ENCODE data around the gene CENPX. TPM values are rescaled to one million over a fixed set of nuclear protein-coding genes. Genes with fewer than 3 reads are reported as not detected.
"Not testable (repeated sequence)": the region's sequence is repeated elsewhere in the genome, so short reads cannot be mapped to it uniquely, and the experiment has no call there.

CENPX gene
- total RNA-seq, 1 experiment from 2014 or later = 77.9 TPM

- H2BK5ac ChIP-seq (ENCODE audit: insufficient read length, low read length) = no peak overlapping the region
- no peaks in the 10 kb centered on the region; the same call in 1 of the 2 replicates for H3K27me3 ChIP-seq (ENCODE audit: insufficient read depth, low read length)
- WGBS (ENCODE audit: extremely low coverage, insufficient read length, low lambda C conversion rate) = no CpG with 5 or more reads among the region's 8 CpGs
- no peaks in the 10 kb centered on the region for H3K23me2 ChIP-seq (ENCODE audit: insufficient read length, low read depth, low read length, poor library complexity, severe bottlenecking)
- H2BK15ac ChIP-seq (ENCODE audit: low read depth, low read length) = no peak overlapping the region
- no peak overlapping the region for H3K56ac ChIP-seq (ENCODE audit: insufficient read length, low read depth, low read length)
- no peak for DNase-seq
- H3K4me1 ChIP-seq (ENCODE audit: insufficient read depth, low read length) = no peaks in the 10 kb centered on the region; the same call in 1 of the 2 replicates
- Mint-ChIP-seq H3K4me3 (no peak overlapping the region; a peak in 1 of 5 replicates), H3K9me3 (no peaks in the 10 kb centered on the region; a peak in 2 of 5 replicates), H3K27ac (no peak overlapping the region; a peak in 1 of 7 replicates), H3K4me1 (peaks cover 25 to 34% of the 10 kb centered on the region in 2 experiments), H3K36me3 (ENCODE audit: insufficient read depth in 1 of 3, low read depth in 3 of 3) (peaks cover 3 to 9% (median 8%) of the 10 kb centered on the region in 3 experiments; a peak in 6 of 7 replicates), H3K27me3 (ENCODE audit: low read depth) (peaks cover 14% of the 10 kb centered on the region)
- H3K9ac ChIP-seq (ENCODE audit: extremely low read depth, insufficient read length, low read length) = no peak overlapping the region
- H4K5ac ChIP-seq (ENCODE audit: insufficient read length, low read depth, low read length) = no peak overlapping the region
- no peaks in the 10 kb centered on the region for H3K79me1 ChIP-seq (ENCODE audit: insufficient read depth, low read depth, low read length, poor library complexity, severe bottlenecking)
- no peak overlapping the region for H3K4ac ChIP-seq (ENCODE audit: low read depth, low read length)
- no peak overlapping the region for H3K14ac ChIP-seq (ENCODE audit: insufficient read depth, low read length)
- H4K91ac ChIP-seq (ENCODE audit: insufficient read length, low read depth, low read length) = no peak overlapping the region
- no peak overlapping the region for H2BK12ac ChIP-seq (ENCODE audit: insufficient read length, low read depth, low read length)
- no peak overlapping the region for H2BK20ac ChIP-seq (ENCODE audit: low read depth, low read length, poor library complexity, severe bottlenecking)
- no peaks in the 10 kb centered on the region for H3K9me3 ChIP-seq (ENCODE audit: control insufficient read depth, low read depth, low read length)
- H2BK120ac ChIP-seq (ENCODE audit: low read depth, low read length, poor library complexity, severe bottlenecking) = no peak overlapping the region
- TF ChIP-seq CTCF (conservative IDR thresholded peaks at IDR 0.05) = no peak
- H3K18ac ChIP-seq (ENCODE audit: insufficient read length, low read depth, low read length) = no peak overlapping the region
- no peaks in the 10 kb centered on the region for H4K20me1 ChIP-seq (ENCODE audit: control insufficient read depth, insufficient read depth, insufficient read length)
- H3T11ph ChIP-seq (ENCODE audit: low read length) = no peak overlapping the region
- H2AK5ac ChIP-seq (ENCODE audit: insufficient read length, low read length) = no peak overlapping the region
- H3K4me2 ChIP-seq (ENCODE audit: insufficient read depth, insufficient read length, low read length) = no peak overlapping the region
- H3K23ac ChIP-seq (ENCODE audit: insufficient read length, low read depth, low read length) = no peak overlapping the region
- H4K8ac ChIP-seq (replicated peaks; ENCODE audit: insufficient read length, low read depth, low read length) = no peak overlapping the region
- H3K79me2 ChIP-seq (ENCODE audit: insufficient read depth, low read length) = no peaks in the 10 kb centered on the region
- no peak overlapping the region for H3K27ac ChIP-seq (ENCODE audit: insufficient read length, low read depth, low read length)
- H2AFZ ChIP-seq (ENCODE audit: low read length) = no peak overlapping the region
Observed at GRCh38 chr17:82039695-82040299, 17.1 kb upstream of the CENPX start.

- not testable (repeated sequence) for H3K79me1 ChIP-seq (ENCODE audit: insufficient read depth, low read depth, low read length, poor library complexity, severe bottlenecking); H2BK15ac ChIP-seq (ENCODE audit: low read depth, low read length); H4K91ac ChIP-seq (ENCODE audit: insufficient read length, low read depth, low read length); H2BK120ac ChIP-seq (ENCODE audit: low read depth, low read length, poor library complexity, severe bottlenecking); H3K23me2 ChIP-seq (ENCODE audit: insufficient read length, low read depth, low read length, poor library complexity, severe bottlenecking); H3K9ac ChIP-seq (ENCODE audit: extremely low read depth, insufficient read length, low read length); H4K20me1 ChIP-seq (ENCODE audit: control insufficient read depth, insufficient read depth, insufficient read length); H2BK20ac ChIP-seq (ENCODE audit: low read depth, low read length, poor library complexity, severe bottlenecking); H3K14ac ChIP-seq (ENCODE audit: insufficient read depth, low read length); H3T11ph ChIP-seq (ENCODE audit: low read length); DNase-seq; H3K56ac ChIP-seq (ENCODE audit: insufficient read length, low read depth, low read length); H3K4me1 ChIP-seq (ENCODE audit: insufficient read depth, low read length); H4K5ac ChIP-seq (ENCODE audit: insufficient read length, low read depth, low read length); H4K8ac ChIP-seq (replicated peaks; ENCODE audit: insufficient read length, low read depth, low read length); H3K27ac ChIP-seq (ENCODE audit: insufficient read length, low read depth, low read length); H3K18ac ChIP-seq (ENCODE audit: insufficient read length, low read depth, low read length); H2AK5ac ChIP-seq (ENCODE audit: insufficient read length, low read length); H3K4me2 ChIP-seq (ENCODE audit: insufficient read depth, insufficient read length, low read length); H3K27me3 ChIP-seq (ENCODE audit: insufficient read depth, low read length); H2BK5ac ChIP-seq (ENCODE audit: insufficient read length, low read length); H2AFZ ChIP-seq (ENCODE audit: low read length); H2BK12ac ChIP-seq (ENCODE audit: insufficient read length, low read depth, low read length); H3K23ac ChIP-seq (ENCODE audit: insufficient read length, low read depth, low read length); H3K79me2 ChIP-seq (ENCODE audit: insufficient read depth, low read length); H3K4ac ChIP-seq (ENCODE audit: low read depth, low read length); H3K9me3 Mint-ChIP-seq; H3K9me3 ChIP-seq (ENCODE audit: control insufficient read depth, low read depth, low read length)
- H3K4me3 Mint-ChIP-seq = peak overlapping the region in 1 of 2 experiments; percentile 25; a peak in 2 of 5 replicates
- H3K27ac Mint-ChIP-seq = peak overlapping the region in 1 of 3 experiments; percentile 6; a peak in 1 of 7 replicates
- H3K36me3 Mint-ChIP-seq (ENCODE audit: insufficient read depth in 1 of 3, low read depth in 3 of 3) = peaks cover 8 to 12% (median 11%) of the 10 kb centered on the region in 3 experiments; a peak in 6 of 7 replicates
- WGBS (ENCODE audit: extremely low coverage, insufficient read length, low lambda C conversion rate) = no CpG with 5 or more reads among the region's 16 CpGs
- peaks cover 14% of the 10 kb centered on the region for H3K27me3 Mint-ChIP-seq (ENCODE audit: low read depth)
- H3K4me1 Mint-ChIP-seq = peaks cover 25 to 39% of the 10 kb centered on the region in 2 experiments
Observed at GRCh38 chr17:82038796-82039409, 16.2 kb upstream of the CENPX start.

All from H9 (cell line).